MM.1S (cell line): Measurements from ENCODE around the gene CD81.

ENCODE experiments used
- DNase-seq: peaks from one replicate; pipeline ENCODE4 v3.0.0-alpha.2; 2015
- H2AFZ ChIP-seq: fragments of 300-600 bp; sonication (generic); 2 replicates; pipeline ENCODE4 v1.6.0; 2016; ENCODE audit warnings: antibody characterized with exemption, low read length
- H3F3A ChIP-seq: fragments of 300-600 bp; sonication (generic); 2 replicates; pipeline ENCODE4 v1.6.1; 2016; ENCODE audit warnings: mild to moderate bottlenecking, antibody characterized with exemption, low read length, moderate library complexity, mixed read lengths; ENCODE audit not compliant: insufficient read depth
- H3K27ac ChIP-seq: fragments of 300-600 bp; sonication (generic); 2 replicates; pipeline ENCODE4 v1.5.1; 2016; ENCODE audit warnings: mild to moderate bottlenecking, low read length
- H3K27me3 ChIP-seq: fragments of 300-600 bp; sonication (generic); replicated peaks from 2 replicates; pipeline ENCODE4 v1.6.0; 2016; ENCODE audit warnings: low read length; ENCODE audit not compliant: insufficient read depth
- H3K36me3 ChIP-seq: fragments of 300-600 bp; sonication (generic); replicated peaks from 2 replicates; pipeline ENCODE4 v1.6.1; 2016; ENCODE audit warnings: mild to moderate bottlenecking, low read length, mixed read lengths; ENCODE audit not compliant: insufficient read depth
- H3K4me1 ChIP-seq: fragments of 300-600 bp; sonication (generic); 2 replicates; pipeline ENCODE4 v1.6.1; 2016; ENCODE audit warnings: low read length, mixed read lengths
- H3K4me2 ChIP-seq: fragments of 300-600 bp; sonication (generic); 2 replicates; pipeline ENCODE4 v1.6.0; 2016; ENCODE audit warnings: low read depth, low read length
- H3K4me3 ChIP-seq: fragments of 300-600 bp; sonication (generic); 2 replicates; pipeline ENCODE4 v1.5.1; 2016; ENCODE audit warnings: low read length, mixed read lengths
- H3K79me2 ChIP-seq: fragments of 300-600 bp; sonication (generic); 2 replicates; pipeline ENCODE4 v1.6.1; 2016; ENCODE audit warnings: mixed run types, low read length, mixed read lengths
- H3K9ac ChIP-seq: fragments of 300-600 bp; sonication (generic); 2 replicates; pipeline ENCODE4 v1.6.1; 2016; ENCODE audit warnings: low read length, mixed read lengths
- H3K9me2 ChIP-seq: fragments of 300-600 bp; sonication (generic); replicated peaks from 2 replicates; pipeline ENCODE4 v1.6.1; 2016; ENCODE audit warnings: mild to moderate bottlenecking, low read length, mixed read lengths; ENCODE audit not compliant: insufficient read depth
- H3K9me3 ChIP-seq: fragments of 300-600 bp; sonication (generic); replicated peaks from 2 replicates; pipeline ENCODE4 v1.6.1; 2016; ENCODE audit warnings: mild to moderate bottlenecking, low read length, mixed read lengths; ENCODE audit not compliant: insufficient read depth
- H4K20me1 ChIP-seq: fragments of 300-600 bp; sonication (generic); 2 replicates; pipeline ENCODE4 v1.6.1; 2016; ENCODE audit warnings: mild to moderate bottlenecking, low read length, moderate library complexity, mixed read lengths; ENCODE audit not compliant: insufficient read depth
- EZH2 ChIP-seq: fragments of 300-600 bp; sonication (generic); optimal IDR thresholded peaks from 2 replicates; pipeline ENCODE3; 2017; ENCODE audit warnings: low read depth, mild to moderate bottlenecking, antibody characterized with exemption, low read length, mixed read lengths
- EZH2phosphoT487 ChIP-seq: fragments of 300-600 bp; sonication (generic); IDR thresholded peaks from 2 replicates; pipeline ENCODE4 v1.6.1; 2018; ENCODE audit warnings: antibody characterized with exemption, low read length
- TF ChIP-seq, protein P1 (sequence below): fragments of 300-600 bp; sonication (generic); IDR thresholded peaks from 2 replicates; pipeline ENCODE4 v1.5.1; 2016; ENCODE audit warnings: antibody characterized with exemption, low read length, mixed read lengths

Gene CD81

DNA sequence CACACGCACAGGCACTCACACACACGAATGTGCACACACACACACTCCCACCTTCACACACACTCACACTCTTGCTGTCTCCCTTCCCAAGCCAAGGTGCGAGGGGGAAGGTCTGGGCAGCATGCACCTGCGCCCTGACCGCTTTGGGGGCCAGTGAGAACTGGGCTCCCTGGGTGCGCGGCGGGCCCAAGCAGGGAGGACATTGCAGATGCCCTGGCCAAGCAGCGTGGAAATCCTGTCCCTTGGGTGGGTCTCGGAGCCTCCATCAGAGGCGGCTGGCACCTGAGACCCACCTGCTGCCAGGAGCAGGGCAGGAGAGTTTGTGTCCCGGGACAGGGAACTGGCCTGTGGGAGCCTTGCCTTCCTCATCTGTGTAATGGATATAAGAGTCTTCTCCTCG, 3.3 kb downstream of the CD81 start:
- Histone ChIP-seq H2AFZ (no peak overlapping the region), H3K4me2 (peak overlapping the region; percentile 5; the same call in 1 of the 2 replicates), H3K9me3 (no peaks in the 10 kb centered on the region), H3K9ac (no peak overlapping the region), H3K4me3 (no peak overlapping the region), H3K4me1 (peaks cover 3% of the 10 kb centered on the region; the same call in 1 of the 2 replicates), H3K79me2 (no peaks in the 10 kb centered on the region), H4K20me1 (no peaks in the 10 kb centered on the region), H3F3A (no peaks in the 10 kb centered on the region; the same call in 1 of the 2 replicates), H3K27ac (no peak overlapping the region), H3K36me3 (no peaks in the 10 kb centered on the region), H3K9me2 (no peaks in the 10 kb centered on the region), H3K27me3 (peaks cover 74% of the 10 kb centered on the region)
- TF ChIP-seq, protein P1, sequence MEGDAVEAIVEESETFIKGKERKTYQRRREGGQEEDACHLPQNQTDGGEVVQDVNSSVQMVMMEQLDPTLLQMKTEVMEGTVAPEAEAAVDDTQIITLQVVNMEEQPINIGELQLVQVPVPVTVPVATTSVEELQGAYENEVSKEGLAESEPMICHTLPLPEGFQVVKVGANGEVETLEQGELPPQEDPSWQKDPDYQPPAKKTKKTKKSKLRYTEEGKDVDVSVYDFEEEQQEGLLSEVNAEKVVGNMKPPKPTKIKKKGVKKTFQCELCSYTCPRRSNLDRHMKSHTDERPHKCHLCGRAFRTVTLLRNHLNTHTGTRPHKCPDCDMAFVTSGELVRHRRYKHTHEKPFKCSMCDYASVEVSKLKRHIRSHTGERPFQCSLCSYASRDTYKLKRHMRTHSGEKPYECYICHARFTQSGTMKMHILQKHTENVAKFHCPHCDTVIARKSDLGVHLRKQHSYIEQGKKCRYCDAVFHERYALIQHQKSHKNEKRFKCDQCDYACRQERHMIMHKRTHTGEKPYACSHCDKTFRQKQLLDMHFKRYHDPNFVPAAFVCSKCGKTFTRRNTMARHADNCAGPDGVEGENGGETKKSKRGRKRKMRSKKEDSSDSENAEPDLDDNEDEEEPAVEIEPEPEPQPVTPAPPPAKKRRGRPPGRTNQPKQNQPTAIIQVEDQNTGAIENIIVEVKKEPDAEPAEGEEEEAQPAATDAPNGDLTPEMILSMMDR: no peak
- TF ChIP-seq EZH2phosphoT487 (no peak), EZH2 (no peak)
- DNase-seq: no peak

DNA sequence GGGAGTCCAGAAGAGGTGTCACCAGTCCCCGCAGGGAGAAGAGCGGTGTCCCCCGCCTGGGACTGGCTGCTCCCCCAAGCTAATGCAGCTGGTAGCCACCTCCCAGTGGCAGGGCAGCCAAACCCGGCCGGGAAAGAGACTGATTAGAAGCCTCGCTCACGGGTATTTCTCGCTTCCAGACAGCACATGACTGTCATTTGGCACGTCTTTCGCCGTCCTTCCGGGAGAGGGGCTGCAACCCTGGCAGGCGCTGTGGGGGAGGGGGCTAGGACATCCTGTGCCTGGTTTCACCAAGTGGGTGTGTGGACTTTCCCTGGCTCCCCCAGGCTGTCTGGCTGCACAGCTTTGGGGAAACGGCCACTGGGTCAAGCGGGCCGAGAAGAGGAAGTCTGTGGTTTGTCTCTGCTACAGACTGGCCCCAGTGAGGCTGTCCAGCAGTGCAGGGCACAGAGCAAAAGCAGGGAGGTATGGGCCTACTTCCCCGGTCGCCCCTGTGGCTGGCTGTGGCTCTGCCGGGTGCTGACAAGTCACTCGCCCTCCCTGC, 3.8 kb downstream of the CD81 start:
- Histone ChIP-seq H3K4me2 (peak overlapping the region; percentile 5; the same call in 1 of the 2 replicates), H4K20me1 (no peaks in the 10 kb centered on the region), H3K4me3 (no peak overlapping the region), H3K4me1 (peaks cover 6% of the 10 kb centered on the region), H3K27me3 (peaks cover 69% of the 10 kb centered on the region), H3K36me3 (no peaks in the 10 kb centered on the region), H2AFZ (no peak overlapping the region), H3K9me3 (no peaks in the 10 kb centered on the region), H3F3A (no peaks in the 10 kb centered on the region; the same call in 1 of the 2 replicates), H3K9ac (no peak overlapping the region), H3K79me2 (no peaks in the 10 kb centered on the region), H3K9me2 (no peaks in the 10 kb centered on the region), H3K27ac (no peak overlapping the region)
- TF ChIP-seq EZH2phosphoT487: no peak
- TF ChIP-seq EZH2: no peak
- TF ChIP-seq, protein P1: no peak
- no peak for DNase-seq

DNA sequence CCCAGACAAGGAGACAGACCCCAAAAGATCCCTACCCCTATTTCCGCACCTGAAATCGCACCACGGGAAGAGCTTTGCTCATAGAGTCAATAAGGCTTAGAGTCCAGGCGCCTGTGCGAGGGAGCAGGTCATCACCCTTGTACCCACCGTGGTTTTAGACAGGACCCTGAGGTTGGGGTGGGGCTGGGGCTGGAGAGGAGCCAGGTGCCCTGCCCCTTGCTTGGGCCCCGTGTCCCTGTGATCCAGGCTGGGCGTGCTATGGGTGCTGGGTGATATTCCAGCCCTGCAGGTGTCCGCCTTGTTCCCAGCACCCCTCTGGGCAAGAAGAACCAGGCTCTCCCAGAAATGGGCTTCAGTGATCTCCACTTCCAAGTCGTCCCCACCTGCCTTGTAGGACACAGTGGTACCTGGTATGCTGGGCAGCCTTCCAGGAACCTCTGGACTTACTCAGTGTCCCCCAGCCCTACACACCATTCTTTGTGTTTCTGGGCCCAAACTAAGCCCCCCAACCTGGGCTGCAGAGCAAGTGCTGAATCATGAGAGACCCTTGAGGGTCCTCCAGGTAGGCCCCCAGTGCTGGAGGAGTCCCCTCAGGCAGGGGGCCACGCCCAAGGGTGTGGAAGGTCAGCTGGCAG, 4.5 kb downstream of the CD81 start:
- Histone ChIP-seq H3K4me1 (peaks cover 14% of the 10 kb centered on the region), H3K27ac (no peak overlapping the region), H4K20me1 (no peaks in the 10 kb centered on the region), H3K79me2 (no peaks in the 10 kb centered on the region), H3K9me2 (no peaks in the 10 kb centered on the region), H3K9me3 (no peaks in the 10 kb centered on the region), H3F3A (no peaks in the 10 kb centered on the region; the same call in 1 of the 2 replicates), H3K9ac (no peak overlapping the region), H3K36me3 (no peaks in the 10 kb centered on the region), H3K4me3 (no peak overlapping the region), H3K27me3 (peaks cover 62% of the 10 kb centered on the region), H2AFZ (no peak overlapping the region), H3K4me2 (no peak overlapping the region)
- no peak for DNase-seq
- no peak for TF ChIP-seq EZH2phosphoT487
- TF ChIP-seq, protein P1: no peak
- TF ChIP-seq EZH2: no peak
